AG08395 (cell line): Measurements from ENCODE around the gene TIMP3.
"Not testable (repeated sequence)": the region's sequence is repeated elsewhere in the genome, so short reads cannot be mapped to it uniquely, and the experiment has no call there.

ENCODE experiments used
- DNase-seq: peaks from one replicate; pipeline ENCODE4 v3.0.0; 2012; ENCODE audit warnings: mixed read lengths, low spot score

The TIMP3 gene

DNA sequence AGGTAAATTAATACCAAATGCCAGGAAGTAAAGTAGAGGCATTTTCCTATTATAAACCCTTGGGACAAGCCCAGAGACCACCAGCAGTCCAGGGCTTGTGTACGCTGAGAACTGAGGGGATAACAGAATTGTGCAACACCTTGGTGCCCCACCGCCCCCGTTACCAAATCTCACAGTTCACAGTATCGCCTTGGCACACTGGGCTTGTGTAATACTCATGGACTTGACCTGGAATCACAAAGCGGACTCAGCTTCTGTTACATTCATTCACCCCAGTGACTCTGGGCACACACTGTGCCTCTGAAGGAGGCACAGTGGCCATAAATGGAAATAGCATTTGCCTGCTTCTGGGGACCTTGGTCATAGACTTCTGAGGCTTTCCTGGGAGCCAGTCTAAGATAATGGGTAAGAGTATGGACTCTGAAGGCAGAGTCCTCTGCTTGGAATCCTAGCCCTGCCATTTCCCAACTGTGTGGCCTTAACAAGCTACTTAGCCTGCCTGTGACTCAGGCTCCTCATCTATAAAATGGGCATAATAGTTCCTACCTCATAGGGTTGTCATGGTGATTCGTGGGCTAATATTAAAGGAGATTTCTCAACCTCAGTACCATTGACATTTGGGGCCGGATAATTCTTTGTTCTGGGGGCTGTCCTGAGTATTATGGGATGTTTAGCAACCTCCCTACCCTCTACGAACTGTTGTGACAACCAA lies 53.7 kb downstream of the TIMP3 start:
- DNase-seq, result no peak

DNA sequence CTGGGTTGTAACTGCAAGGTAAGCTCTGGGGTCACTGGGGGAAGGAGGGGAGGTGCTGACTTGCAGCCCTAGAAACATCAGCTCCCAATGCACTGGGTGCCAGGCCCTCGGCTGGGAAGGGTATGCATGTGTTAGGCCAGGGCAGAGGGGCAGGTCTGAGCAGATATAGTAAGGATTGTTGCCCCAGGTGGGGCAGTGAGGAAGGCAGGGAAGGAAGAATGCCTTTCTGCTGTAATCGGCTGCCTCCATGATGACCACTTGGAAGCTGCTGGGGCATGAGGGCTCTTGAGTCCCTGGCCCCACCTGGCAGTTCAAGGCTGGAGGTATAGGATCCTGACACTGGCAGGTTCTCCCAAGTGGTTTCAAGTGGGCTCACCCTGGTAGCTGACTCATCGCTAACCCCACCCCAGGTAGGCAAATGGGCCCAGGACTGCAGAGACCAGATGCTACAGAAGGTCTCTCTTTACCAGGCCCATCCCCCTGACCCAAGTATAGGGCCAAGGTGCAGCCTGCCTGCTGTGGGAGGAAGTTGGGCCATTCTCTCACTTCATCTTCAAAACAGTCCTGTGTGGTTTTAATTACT lies 56.7 kb downstream of the TIMP3 start:
- DNase-seq, result no peak

DNA sequence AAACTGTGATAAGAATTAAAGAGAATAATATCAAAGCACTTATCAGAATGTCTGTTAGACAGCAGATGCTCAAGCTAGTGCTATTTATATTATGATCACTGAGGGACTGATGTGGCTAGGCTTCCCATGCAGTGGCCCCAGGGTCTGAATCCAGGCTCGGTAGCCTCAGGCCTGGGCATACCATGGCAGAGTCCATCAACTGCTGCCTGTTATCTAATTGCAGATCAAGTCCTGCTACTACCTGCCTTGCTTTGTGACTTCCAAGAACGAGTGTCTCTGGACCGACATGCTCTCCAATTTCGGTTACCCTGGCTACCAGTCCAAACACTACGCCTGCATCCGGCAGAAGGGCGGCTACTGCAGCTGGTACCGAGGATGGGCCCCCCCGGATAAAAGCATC lies 57.5 kb downstream of the TIMP3 start:
- no peak for DNase-seq

DNA sequence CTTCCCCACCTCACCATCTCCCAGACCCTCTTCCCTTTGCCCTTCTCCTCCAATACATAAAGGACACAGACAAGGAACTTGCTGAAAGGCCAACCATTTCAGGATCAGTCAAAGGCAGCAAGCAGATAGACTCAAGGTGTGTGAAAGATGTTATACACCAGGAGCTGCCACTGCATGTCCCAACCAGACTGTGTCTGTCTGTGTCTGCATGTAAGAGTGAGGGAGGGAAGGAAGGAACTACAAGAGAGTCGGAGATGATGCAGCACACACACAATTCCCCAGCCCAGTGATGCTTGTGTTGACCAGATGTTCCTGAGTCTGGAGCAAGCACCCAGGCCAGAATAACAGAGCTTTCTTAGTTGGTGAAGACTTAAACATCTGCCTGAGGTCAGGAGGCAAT lies 58.2 kb downstream of the TIMP3 start:
- DNase-seq, result no peak

DNA sequence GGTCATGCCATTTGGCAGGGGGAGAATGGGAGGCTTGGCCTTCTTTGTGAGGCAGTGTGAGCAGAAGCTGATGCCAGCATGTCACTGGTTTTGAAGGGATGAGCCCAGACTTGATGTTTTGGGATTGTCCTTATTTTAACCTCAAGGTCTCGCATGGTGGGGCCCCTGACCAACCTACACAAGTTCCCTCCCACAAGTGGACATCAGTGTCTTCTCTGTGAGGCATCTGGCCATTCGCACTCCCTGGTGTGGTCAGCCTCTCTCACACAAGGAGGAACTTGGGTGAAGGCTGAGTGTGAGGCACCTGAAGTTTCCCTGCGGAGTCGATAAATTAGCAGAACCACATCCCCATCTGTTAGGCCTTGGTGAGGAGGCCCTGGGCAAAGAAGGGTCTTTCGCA lies 59.8 kb downstream of the TIMP3 start:
- DNase-seq, result no peak

DNA sequence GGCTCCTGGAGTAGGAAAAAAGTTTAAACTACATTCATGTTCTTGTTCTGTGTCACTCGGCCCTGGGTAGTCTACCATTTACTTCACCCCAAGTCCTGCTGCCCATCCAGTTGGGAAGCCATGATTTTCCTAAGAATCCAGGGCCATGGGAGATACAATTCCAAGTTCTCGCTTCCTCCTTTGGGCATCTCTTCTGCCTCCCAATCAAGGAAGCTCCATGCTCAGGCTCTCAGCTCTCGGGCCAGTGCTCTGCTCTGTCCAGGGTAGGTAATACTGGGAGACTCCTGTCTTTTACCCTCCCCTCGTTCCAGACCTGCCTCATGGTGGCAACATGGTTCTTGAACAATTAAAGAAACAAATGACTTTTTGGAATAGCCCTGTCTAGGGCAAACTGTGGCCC lies 60.6 kb downstream of the TIMP3 start:
- DNase-seq, result no peak

DNA sequence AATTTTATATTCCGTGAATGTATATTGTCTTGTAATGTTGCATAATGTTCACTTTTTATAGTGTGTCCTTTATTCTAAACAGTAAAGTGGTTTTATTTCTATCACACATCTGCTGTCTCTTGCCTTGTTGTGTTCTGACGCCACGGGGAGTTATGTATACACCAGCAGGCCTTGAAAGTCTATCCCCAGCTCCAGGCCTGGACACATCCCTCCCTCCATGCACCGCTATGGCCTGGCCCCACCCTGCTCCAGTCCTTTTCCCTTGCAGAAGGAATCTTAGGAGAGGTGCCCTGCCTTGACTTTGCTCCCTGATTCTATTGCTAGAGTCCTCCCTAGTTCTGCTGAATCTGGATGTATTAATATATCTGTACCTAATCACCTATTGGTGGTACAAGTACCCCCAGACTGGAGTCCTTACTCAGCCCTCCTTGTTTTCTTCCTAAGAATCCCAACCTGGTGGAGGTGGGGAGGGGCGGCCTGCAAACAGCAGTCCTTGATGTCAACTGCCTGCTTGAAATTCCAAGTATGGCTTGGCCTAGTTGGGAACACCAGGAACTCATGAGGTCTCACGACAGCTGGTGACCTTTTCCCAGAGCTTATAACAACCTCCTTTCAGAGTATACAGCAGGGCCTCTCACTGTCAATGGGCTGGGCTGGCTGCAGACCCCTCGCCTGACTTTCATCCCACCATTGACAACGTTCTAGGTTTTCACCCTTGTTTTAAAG lies 61.6 kb downstream of the TIMP3 start:
- no peak for DNase-seq

DNA sequence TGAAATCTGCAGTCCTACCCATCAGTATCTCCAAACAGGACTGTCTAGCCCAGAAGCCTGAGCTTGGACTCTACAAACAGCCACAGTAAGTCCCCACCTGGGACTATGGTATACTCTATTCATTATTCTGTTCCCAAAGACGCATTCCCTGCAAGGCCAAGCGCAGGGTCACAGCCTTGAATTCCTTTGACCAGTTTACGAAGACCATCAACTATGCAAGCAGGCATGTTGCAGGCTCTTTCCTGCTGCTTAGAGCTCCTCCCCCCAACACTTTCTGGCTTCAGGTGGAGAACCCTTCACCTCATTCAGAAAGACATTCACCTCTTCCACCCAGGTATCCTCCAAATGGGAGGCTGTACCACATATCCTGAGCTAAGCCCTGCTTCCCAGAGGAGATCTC lies 62.5 kb downstream of the TIMP3 start:
- DNase-seq, result no peak

DNA sequence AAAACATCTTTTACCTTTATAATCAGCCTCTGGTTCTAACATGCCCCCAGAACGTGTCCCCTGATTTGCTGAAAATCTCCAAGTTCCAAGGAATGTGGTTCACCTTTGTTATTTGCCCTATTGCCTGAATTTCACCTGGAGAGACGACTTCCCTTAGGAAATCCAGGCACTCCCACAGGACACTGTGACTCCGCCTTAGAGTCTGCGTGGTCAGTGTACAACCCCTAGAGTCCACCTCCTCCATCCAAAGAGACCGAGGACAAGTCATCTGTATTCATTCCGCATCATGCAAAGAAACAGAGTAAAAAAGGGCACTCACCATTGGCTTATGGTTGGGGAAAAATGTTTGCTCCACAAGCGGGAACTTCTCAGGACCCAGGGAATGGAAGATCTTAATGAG lies 63.1 kb downstream of the TIMP3 start:
- DNase-seq, result no peak

DNA sequence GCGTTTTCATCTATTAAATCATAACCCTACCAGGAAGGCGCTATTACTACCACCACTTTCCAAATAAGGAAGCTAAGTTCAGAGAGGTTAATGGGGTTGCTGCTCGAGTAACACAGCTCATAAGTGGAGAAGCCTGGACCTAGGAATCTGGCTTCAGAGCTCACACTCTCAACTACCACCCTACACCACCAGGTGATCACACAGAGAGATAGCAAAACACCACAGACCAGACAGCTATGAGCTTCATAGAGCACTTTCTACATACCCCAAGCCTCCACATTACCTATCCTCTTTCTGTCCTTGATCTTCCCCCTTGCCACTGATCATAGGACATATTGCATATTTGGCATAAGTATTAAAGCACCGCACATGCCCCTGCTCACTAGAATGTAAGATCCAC lies 65.4 kb downstream of the TIMP3 start:
- no peak for DNase-seq

DNA sequence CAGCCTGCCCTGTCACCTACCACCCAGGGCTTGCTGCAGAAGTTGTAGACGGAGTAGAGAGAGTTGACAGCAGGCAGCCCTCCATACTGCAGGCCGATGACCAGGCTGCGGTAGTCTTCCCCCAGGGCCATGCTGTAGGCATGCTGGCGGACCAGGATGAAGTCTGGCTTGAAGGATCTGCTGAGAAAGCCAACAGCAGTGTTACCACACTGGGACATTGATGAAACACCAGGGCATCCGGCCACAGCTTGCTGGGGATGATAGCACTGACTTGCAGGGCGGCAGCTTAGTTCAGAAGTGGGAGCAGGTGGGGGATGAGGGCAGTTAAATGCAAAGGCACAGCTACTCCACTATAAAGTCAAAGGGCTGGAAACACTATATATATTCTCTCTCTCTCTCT lies 67.4 kb downstream of the TIMP3 start:
- no peak for DNase-seq

DNA sequence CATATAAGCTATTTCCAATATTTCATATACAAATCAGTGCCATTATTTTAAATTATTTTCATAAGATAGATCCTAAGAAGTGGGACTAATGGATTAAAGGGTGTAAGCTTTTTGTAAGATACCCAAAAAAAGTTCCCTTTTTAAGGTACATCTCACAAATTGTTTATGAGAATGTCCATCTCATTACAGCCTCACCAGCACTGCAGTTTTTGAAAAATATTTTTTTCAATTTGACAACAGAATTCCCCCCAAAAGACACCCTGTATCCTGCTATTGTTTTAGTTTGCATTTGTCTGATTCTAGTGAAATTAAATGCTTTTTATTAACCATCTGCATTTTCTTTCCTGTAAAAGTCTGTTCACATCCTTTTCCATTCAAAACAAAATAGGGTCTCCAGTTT lies 69.0 kb downstream of the TIMP3 start:
- DNase-seq, result no peak

DNA sequence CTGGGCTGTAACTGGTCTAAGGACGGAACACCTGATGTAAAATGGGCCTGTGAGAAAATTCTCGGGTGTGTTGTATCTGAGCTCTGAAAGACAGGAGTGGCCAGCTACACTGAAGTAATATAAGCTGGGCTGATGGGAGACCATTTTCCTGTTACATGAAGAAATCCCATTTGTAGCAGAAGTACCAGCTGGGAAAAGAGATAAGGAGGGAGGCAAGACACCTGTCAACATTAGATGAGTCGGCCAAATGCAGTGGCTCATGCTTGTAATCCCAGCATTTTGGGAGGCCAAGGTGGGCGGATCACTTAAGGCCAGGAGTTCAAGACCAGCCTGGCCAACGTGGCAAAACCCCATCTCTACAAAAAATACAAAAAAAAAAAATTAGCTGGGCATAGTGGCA lies 72.1 kb downstream of the TIMP3 start:
- DNase-seq, result not testable (repeated sequence)

DNA sequence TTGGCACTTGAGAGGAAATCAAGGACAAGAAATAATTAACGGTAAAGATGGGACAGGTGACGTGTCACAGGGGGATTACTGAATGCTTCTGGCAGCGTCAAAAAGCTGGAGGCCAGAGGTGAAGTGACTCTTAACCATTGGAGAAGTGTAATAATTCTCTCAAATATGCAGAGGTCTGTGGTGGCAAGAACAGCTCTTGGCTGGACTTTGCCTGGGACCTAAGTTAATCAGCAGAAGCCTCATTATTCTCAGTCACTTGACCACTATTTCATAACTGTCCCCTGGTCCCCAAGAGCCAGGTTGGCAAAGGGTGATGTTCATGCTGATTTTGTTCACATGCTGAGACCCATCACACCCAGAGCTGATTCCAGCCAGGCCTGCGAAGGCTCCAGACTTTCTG lies 72.9 kb downstream of the TIMP3 start:
- no peak for DNase-seq

DNA sequence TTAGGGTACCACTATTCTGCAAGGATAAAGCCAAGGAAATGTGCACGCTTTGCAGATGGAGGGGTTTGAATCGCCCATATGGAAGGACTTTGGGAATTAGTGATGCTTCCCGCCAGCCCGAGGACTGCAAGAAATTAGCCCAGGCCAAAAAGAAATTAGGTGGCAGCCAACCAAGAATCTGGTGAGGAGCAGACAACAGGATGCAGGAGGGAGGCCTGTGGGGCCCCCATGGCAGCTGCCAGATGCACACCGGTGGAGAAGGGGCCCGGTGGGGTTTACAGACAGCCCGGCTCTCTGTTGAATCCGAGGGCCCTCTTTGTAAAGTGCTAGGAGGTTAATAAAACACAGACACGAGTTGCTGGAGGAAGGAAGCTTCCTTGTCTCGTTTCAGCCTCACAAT lies 73.5 kb downstream of the TIMP3 start:
- DNase-seq, result no peak

DNA sequence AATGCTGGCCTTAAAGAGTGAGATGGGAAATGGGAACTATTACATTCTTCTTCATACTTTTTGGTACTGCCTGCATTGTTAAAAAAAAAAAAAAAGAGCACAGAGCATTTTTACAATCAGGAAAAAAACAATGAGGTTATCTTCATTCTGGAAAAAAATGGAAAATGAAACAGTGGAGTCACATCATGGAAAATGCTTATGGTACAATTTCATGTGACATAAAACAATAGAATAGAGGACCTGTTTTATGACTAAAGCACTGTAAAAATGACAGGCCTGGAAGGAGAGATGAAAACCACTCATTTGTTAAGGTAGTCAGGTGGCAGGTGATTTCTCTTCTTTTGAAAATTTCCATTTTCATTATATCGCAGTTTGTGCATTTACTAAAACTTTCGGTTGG lies 75.0 kb downstream of the TIMP3 start:
- DNase-seq, result no peak

DNA sequence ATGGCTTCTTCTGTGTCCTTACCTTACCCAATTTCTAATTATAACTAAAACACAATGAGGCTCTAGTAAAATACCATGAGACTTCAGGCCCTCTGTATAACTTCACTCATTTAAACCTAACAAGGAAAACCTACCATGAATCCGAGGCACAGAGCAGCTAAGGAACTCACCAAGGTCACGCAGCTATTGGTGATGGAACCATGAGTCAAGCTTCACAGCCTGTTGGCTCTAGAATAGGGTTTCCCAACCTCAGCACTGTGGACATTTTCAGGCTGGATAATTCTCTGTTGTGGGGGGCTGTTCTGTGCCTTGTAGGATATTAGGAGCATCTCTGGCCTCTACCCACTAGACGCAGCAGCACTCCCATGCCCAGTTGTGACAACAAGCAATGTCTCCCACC lies 75.7 kb downstream of the TIMP3 start:
- no peak for DNase-seq

DNA sequence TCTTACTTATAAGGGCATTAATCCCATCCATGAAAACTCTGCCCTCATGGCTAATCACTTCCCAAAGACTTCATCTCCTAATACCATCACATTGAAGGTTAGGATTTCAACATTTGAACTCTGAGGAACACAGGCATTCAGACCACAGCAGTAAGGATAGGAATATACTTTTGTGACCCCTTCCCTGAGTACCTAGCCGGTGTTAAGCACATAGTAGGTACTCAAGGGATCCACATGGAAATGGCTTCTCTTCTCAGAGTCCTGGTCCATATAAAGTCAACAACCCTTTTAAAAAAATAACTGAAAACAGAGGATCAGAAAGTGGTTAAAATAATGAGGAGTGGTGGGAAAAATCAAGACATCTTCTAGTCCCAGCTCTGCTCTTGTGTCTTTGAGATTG lies 78.0 kb downstream of the TIMP3 start:
- no peak for DNase-seq

DNA sequence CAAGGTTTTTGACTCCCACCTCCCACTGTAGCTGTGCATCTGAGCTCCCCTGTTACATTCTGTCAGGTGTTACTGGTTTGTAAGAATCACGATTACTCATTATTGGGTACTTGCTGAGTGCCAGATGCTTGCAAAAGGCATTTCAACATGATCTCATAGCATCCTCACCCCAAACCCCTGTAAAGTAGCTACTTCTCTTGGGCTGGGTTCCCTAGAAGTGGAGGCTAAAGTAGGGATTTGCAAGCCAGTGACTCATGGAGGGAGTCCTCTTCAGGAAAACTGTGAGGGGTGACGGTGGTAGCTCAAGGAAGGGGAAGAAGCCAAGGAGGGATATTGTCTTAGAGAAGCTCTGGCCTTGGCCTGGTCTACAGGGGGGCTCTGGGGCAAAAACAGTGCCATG lies 78.6 kb downstream of the TIMP3 start:
- peak; percentile 43 for DNase-seq

DNA sequence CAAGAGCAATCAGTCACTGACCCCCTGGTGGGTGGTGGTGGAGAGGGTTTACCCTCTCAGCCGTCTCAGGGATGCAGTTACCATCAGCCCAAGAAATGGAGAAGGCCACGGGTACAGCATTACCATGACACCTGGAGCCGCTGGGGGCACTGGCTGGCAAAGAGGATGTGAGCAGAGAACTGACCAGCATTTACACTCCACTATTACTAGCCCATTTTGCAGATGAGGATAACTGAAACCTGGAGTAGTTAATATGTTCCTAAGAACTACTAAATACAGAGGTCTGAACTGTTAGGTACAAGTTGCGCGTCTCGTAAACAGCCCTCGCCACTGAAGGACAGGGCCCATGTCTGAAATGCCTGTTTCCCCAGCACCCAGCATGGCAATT lies 79.0 kb downstream of the TIMP3 start:
- no peak for DNase-seq

DNA sequence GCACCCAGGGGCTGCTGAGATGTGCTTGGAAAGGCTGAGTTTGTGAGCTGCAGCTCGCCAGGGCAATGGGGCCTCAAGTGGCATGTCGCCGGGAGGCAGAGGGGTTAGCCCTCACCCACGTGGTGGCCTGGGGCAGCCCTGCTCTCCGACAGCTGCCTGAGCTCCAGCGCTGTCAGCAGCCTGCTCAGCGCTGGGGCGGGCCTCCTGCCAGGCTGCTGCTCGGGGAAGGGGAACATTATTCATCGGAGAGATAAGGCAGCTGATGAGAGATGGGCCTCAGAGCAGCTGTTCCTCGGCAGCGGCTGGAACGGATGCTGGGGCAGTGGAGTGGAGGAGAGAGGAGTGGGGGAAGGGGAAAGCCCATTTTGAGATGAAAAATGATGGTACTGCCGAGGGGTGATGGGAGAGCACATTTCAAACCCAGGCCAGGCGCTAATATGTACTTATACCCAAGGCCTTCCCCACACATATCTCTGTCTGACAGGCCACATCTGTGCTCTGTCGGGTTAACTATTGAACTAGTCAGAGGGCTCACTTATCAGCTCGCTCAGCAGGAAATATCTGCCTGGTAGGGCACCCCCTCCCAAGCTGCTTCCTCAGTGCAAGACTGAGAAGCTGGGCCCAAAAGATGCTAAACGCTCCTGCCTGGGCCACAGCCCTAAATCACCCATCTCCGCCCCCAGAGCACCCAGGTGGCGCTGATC lies 79.5 kb downstream of the TIMP3 start:
- DNase-seq, result no peak

DNA sequence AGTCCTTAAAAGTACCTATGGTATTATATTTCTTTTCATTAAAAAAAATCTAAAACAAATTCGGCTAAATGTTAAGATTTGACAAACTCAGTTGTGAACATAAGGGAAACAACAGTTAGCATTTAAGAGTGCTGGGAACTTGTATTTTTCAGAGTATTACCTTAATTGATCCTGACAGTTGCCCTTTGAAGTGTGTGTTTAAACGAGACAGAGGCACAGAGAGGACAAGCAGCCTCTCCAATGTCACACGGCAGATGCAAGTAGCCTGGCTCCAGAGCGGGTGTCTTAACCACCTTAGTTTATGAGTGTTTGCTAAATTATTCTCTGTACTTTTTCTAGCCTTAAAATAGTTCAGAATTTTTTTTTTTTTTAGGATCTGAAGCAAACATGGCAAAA lies 80.9 kb downstream of the TIMP3 start:
- DNase-seq, result no peak
